GM18526 (cell line): ENCODE measurements around the gene TSC22D2.

Experiments used
- POLR2A ChIP-seq: IDR thresholded peaks from 3 replicates; pipeline ENCODE4 v1.6.1; 2011; ENCODE audit not compliant: insufficient read length; ENCODE audit errors: extremely low read depth

The TSC22D2 gene

GRCh38 chr3:150419076-150419868, 11.2 kb downstream of the TSC22D2 start:
- TF ChIP-seq POLR2A, result no peak

- no peak for TF ChIP-seq POLR2A
Measured at GRCh38 chr3:150419959-150420358, 11.9 kb downstream of the TSC22D2 start.

- no peak for TF ChIP-seq POLR2A
Measured at GRCh38 chr3:150421256-150421655, 13.2 kb downstream of the TSC22D2 start.

GRCh38 chr3:150421799-150422548, 13.9 kb downstream of the TSC22D2 start:
- no peak for TF ChIP-seq POLR2A

GRCh38 chr3:150422907-150423306, 14.8 kb downstream of the TSC22D2 start:
- TF ChIP-seq POLR2A, result no peak

GRCh38 chr3:150423761-150424160, 15.7 kb downstream of the TSC22D2 start:
- no peak for TF ChIP-seq POLR2A

GRCh38 chr3:150426292-150426691, 18.2 kb downstream of the TSC22D2 start:
- no peak for TF ChIP-seq POLR2A

GRCh38 chr3:150428562-150428961, 20.5 kb downstream of the TSC22D2 start:
- no peak for TF ChIP-seq POLR2A

GRCh38 chr3:150429767-150430671, 21.9 kb downstream of the TSC22D2 start:
- TF ChIP-seq POLR2A, result no peak

- no peak for TF ChIP-seq POLR2A
Measured at GRCh38 chr3:150433347-150433746, 25.2 kb downstream of the TSC22D2 start.

- no peak for TF ChIP-seq POLR2A
Measured at GRCh38 chr3:150434234-150434633, 26.1 kb downstream of the TSC22D2 start.

- TF ChIP-seq POLR2A, result no peak
Measured at GRCh38 chr3:150436161-150436560, 28.1 kb downstream of the TSC22D2 start.

GRCh38 chr3:150439657-150440056, 31.6 kb downstream of the TSC22D2 start:
- no peak for TF ChIP-seq POLR2A

- no peak for TF ChIP-seq POLR2A
Measured at GRCh38 chr3:150443331-150443741, 35.2 kb downstream of the TSC22D2 start.

GRCh38 chr3:150444371-150444770, 36.3 kb downstream of the TSC22D2 start:
- TF ChIP-seq POLR2A, result no peak

- TF ChIP-seq POLR2A, result no peak
Measured at GRCh38 chr3:150446470-150446977, 38.4 kb downstream of the TSC22D2 start.

- TF ChIP-seq POLR2A, result no peak
Measured at GRCh38 chr3:150447084-150447483, 39.0 kb downstream of the TSC22D2 start.
